Epithelial cell of esophagus (primary cell): ENCODE data around the gene NCAPG2.

ENCODE experiments used
- DNase-seq: peaks from one replicate; pipeline ENCODE4 v3.0.0; 2010; ENCODE audit warnings: low read depth
- H3K4me3 ChIP-seq: 2 replicates; pipeline ENCODE4 v1.5.1; 2011; ENCODE audit warnings: mild to moderate bottlenecking, low read length, control low read depth
- CTCF ChIP-seq: IDR thresholded peaks from 2 replicates; pipeline ENCODE4 v1.5.1; 2011; ENCODE audit warnings: low read depth, mild to moderate bottlenecking, low read length, control low read depth, inconsistent platforms; ENCODE audit not compliant: insufficient read depth; ENCODE audit errors: missing control alignments

The NCAPG2 gene

GRCh38 chr7:158728911-158729645 lies 24.5 kb upstream of the NCAPG2 start:
- TF ChIP-seq CTCF = no peak

GRCh38 chr7:158727690-158728089 lies 23.1 kb upstream of the NCAPG2 start:
- DNase-seq = no peak
- TF ChIP-seq CTCF = no peak
- H3K4me3 ChIP-seq = no peak overlapping the region

More at GRCh38 chr7:158728911-158729645, 24.5 kb upstream of the NCAPG2 start:
- DNase-seq = no peak
- no peak overlapping the region for H3K4me3 ChIP-seq

- TF ChIP-seq CTCF = no peak
- H3K4me3 ChIP-seq = no peak overlapping the region
- DNase-seq = no peak
Observed at GRCh38 chr7:158726277-158726807, 21.7 kb upstream of the NCAPG2 start.

- H3K4me3 ChIP-seq = no peak overlapping the region
- no peak for DNase-seq
- no peak for TF ChIP-seq CTCF
Observed at GRCh38 chr7:158725506-158725800, 20.8 kb upstream of the NCAPG2 start.

GRCh38 chr7:158724658-158725505 lies 20.3 kb upstream of the NCAPG2 start:
- DNase-seq = no peak
- no peak overlapping the region for H3K4me3 ChIP-seq
- no peak for TF ChIP-seq CTCF

GRCh38 chr7:158723714-158724385 lies 19.2 kb upstream of the NCAPG2 start:
- no peak for DNase-seq
- no peak overlapping the region for H3K4me3 ChIP-seq
- TF ChIP-seq CTCF = no peak
